ENCODE results near the gene NAV2. TPM values are rescaled to one million over a fixed set of nuclear protein-coding genes. Genes with fewer than 3 reads are reported as not detected.

Gene NAV2
- total RNA-seq, 4 donors from 2014 or later: 19.2 to 34.7 (median 25.8) TPM

- 55 to 61% methylated on average over 7 of the region's 7 CpGs for WGBS, 2 donors
- TF ChIP-seq EP300 (IDR thresholded peaks at IDR 0.05) (no peak), POLR2A (IDR thresholded peaks at IDR 0.05) (no peak), CTCF (IDR thresholded peaks at IDR 0.05) (no peak)
- H3K4me1 ChIP-seq: peaks cover 0 to 20% (median 1%) of the 10 kb centered on the region in 4 donors
- H3K27ac ChIP-seq: no peak overlapping the region
- no peak overlapping the region for H3K4me3 ChIP-seq
- DNase-seq (ENCODE audit: low spot score in 2 of 2): no peak
- H3K9me3 ChIP-seq: no peaks in the 10 kb centered on the region
- H3K36me3 ChIP-seq: peaks cover 0 to 11% (median 0%) of the 10 kb centered on the region in 3 donors
- no peaks in the 10 kb centered on the region for H3K27me3 ChIP-seq
These were observed 318.7 kb downstream of the NAV2 start for GRCh38 chr11:20031155-20032001.

- Histone ChIP-seq H3K27me3 (no peaks in the 10 kb centered on the region), H3K4me3 (no peak overlapping the region), H3K9me3 (no peaks in the 10 kb centered on the region), H3K4me1 (peaks cover 0 to 24% (median 0%) of the 10 kb centered on the region in 4 donors), H3K36me3 (peaks cover 0 to 18% (median 0%) of the 10 kb centered on the region in 3 donors), H3K27ac (no peak overlapping the region)
- no peak for DNase-seq (ENCODE audit: low spot score in 2 of 2)
- TF ChIP-seq CTCF (IDR thresholded peaks at IDR 0.05) (no peak), POLR2A (IDR thresholded peaks at IDR 0.05) (no peak), EP300 (IDR thresholded peaks at IDR 0.05) (no peak)
- 70 to 79% methylated on average over 5 of the region's 5 CpGs for WGBS, 2 donors
These were observed 319.5 kb downstream of the NAV2 start for GRCh38 chr11:20032127-20032526.

- Histone ChIP-seq H3K36me3 (peaks cover 0 to 18% (median 0%) of the 10 kb centered on the region in 3 donors), H3K4me1 (peaks cover 0 to 25% (median 0%) of the 10 kb centered on the region in 4 donors), H3K9me3 (no peaks in the 10 kb centered on the region), H3K27ac (no peak overlapping the region), H3K4me3 (no peak overlapping the region), H3K27me3 (no peaks in the 10 kb centered on the region)
- TF ChIP-seq EP300 (IDR thresholded peaks at IDR 0.05) (no peak), POLR2A (IDR thresholded peaks at IDR 0.05) (no peak), CTCF (IDR thresholded peaks at IDR 0.05) (no peak)
- DNase-seq (ENCODE audit: low spot score in 2 of 2): no peak
- 76 to 87% methylated on average over 7 of the region's 7 CpGs for WGBS, 2 donors
These were observed 320.1 kb downstream of the NAV2 start for GRCh38 chr11:20032577-20033260.

GRCh38 chr11:20033806-20034205 lies 321.2 kb downstream of the NAV2 start:
- no peak overlapping the region for H3K4me3 ChIP-seq
- H3K9me3 ChIP-seq: no peaks in the 10 kb centered on the region
- H3K27me3 ChIP-seq: no peaks in the 10 kb centered on the region
- H3K4me1 ChIP-seq: peaks cover 0 to 25% (median 0%) of the 10 kb centered on the region in 4 donors
- H3K36me3 ChIP-seq: peaks cover 0 to 27% (median 0%) of the 10 kb centered on the region in 3 donors
- no peak for TF ChIP-seq POLR2A (IDR thresholded peaks at IDR 0.05)
- DNase-seq (ENCODE audit: low spot score in 2 of 2): no peak
- WGBS, 2 donors: 82 to 83% methylated on average over 5 of the region's 5 CpGs
- H3K27ac ChIP-seq: no peak overlapping the region

GRCh38 chr11:20034941-20035340 lies 322.3 kb downstream of the NAV2 start:
- DNase-seq (ENCODE audit: low spot score in 2 of 2): no peak
- H3K27ac ChIP-seq: no peak overlapping the region
- peaks cover 0 to 25% (median 0%) of the 10 kb centered on the region in 4 donors for H3K4me1 ChIP-seq
- no peak overlapping the region for H3K4me3 ChIP-seq
- H3K9me3 ChIP-seq: no peaks in the 10 kb centered on the region
- TF ChIP-seq EP300 (IDR thresholded peaks at IDR 0.05) (no peak), POLR2A (IDR thresholded peaks at IDR 0.05) (no peak), CTCF (IDR thresholded peaks at IDR 0.05) (no peak)
- H3K36me3 ChIP-seq: peaks cover 0 to 38% (median 0%) of the 10 kb centered on the region in 3 donors
- WGBS, 2 donors: 83 to 90% methylated on average over 5 of the region's 5 CpGs
- H3K27me3 ChIP-seq: no peaks in the 10 kb centered on the region
